ENCODE data around the gene CMTM5.

DNA sequence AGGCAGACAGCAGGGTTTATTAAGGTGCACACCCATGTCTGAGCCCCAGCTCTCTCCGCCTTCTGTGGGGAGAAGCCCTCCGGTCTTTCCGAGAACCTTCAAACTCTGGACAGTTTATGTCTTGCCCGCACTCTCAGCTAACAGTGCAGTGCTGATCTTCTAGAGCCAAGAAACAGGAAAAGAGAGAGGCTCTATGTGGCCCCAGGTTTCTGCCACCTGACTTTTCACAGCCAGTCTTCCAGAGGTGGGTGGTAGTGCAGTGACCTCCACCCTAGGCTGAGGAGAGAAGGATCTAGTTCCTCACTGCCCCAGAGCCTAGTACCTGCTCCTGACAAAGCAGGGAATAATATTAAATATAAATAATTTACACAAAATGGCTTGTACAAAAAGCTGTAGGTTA is 20.2 kb upstream of the CMTM5 start:
- TF ChIP-seq, protein P1, sequence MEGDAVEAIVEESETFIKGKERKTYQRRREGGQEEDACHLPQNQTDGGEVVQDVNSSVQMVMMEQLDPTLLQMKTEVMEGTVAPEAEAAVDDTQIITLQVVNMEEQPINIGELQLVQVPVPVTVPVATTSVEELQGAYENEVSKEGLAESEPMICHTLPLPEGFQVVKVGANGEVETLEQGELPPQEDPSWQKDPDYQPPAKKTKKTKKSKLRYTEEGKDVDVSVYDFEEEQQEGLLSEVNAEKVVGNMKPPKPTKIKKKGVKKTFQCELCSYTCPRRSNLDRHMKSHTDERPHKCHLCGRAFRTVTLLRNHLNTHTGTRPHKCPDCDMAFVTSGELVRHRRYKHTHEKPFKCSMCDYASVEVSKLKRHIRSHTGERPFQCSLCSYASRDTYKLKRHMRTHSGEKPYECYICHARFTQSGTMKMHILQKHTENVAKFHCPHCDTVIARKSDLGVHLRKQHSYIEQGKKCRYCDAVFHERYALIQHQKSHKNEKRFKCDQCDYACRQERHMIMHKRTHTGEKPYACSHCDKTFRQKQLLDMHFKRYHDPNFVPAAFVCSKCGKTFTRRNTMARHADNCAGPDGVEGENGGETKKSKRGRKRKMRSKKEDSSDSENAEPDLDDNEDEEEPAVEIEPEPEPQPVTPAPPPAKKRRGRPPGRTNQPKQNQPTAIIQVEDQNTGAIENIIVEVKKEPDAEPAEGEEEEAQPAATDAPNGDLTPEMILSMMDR (IDR thresholded peaks at IDR 0.05), result no peak
- TF ChIP-seq POLR2AphosphoS5 (IDR thresholded peaks at IDR 0.05), result no peak
- TF ChIP-seq POLR2A (IDR thresholded peaks at IDR 0.05), result no peak

Measured in stomach (tissue), 4 donors.